HG03432 (cell line): ENCODE measurements around the gene TFDP1.
"Not testable (repeated sequence)": the region's sequence is repeated elsewhere in the genome, so short reads cannot be mapped to it uniquely, and the experiment has no call there.

Experiments
- ATAC-seq: cut with Tn5 transposase; IDR thresholded peaks from one replicate; pipeline ENCODE4 v1.9.1; 2021; ENCODE audit warnings: mild to moderate bottlenecking, moderate library complexity; ENCODE audit not compliant: unreplicated experiment

The TFDP1 gene

DNA sequence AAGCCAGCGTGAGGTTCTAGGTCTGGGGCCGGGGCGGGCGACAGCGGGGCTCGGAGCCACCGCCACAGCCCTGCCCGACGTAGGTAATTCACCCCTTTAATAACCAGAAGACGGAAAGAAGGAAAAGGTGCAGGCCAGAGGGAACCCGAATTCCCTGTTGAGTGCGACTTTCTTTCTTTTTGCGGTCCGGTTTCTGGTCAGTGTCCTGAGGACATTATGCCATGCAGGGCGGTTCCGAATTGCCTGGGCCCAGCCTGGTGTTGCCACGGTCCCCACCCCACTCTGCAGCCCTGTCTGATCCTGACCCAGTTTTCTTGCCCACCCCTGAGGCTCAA is 18.4 kb upstream of the TFDP1 start:
- ATAC-seq, result no peak

DNA sequence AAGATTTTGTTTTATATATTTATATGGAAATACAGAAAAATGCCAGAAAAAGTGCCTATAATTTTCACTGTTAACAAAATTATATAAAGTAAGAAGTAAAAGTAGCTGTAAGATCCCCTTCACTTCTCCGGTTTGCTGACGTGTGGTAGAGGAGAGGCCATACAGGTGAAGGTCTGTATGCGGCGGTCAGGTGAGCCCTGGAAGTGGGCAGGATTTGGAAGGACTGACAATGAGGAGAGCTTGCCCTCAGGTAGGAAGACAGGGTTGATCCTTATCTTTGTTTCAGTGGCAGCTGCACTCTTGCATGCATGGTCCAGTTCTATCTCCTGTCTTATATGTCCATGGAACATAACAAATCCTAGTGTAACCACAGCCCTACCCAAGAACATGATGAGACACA is 16.9 kb upstream of the TFDP1 start:
- ATAC-seq, result no peak

DNA sequence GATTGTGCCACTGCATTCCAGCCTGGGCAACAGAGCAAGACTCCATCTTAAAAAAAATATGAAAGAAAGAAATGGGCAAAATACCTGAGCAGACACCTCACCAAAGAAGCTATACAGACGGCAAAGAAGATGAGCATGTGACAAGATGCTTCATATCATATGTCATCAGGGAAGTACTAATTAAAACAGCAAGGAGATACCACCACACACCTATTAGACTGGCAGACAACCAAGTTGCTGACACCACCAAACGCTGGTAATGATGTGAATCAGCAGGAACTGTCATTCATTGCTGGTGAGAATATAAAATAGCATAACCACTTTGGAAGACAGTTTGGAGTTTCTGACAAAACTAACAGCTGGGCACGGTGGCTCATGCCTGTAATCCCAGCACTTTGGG is 11.5 kb upstream of the TFDP1 start:
- no peak for ATAC-seq

DNA sequence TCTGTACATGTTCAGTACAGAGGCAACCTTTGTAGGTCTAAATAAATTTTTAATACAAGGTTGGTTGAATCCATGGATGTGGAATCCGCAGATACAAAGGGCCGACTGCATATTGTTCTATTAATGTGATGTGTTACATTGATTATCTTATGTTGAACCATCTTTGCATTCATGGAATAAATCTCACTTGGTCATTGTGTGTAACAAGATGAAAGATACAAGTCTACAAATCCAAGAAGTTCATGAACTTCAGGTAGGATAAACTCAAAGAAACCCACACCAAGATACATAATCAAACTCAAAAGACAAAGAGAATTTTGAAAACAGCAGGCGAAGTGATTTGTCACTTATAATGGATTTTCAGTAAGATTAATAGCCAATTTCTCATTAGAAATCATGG is 8.0 kb upstream of the TFDP1 start:
- ATAC-seq, result no peak

DNA sequence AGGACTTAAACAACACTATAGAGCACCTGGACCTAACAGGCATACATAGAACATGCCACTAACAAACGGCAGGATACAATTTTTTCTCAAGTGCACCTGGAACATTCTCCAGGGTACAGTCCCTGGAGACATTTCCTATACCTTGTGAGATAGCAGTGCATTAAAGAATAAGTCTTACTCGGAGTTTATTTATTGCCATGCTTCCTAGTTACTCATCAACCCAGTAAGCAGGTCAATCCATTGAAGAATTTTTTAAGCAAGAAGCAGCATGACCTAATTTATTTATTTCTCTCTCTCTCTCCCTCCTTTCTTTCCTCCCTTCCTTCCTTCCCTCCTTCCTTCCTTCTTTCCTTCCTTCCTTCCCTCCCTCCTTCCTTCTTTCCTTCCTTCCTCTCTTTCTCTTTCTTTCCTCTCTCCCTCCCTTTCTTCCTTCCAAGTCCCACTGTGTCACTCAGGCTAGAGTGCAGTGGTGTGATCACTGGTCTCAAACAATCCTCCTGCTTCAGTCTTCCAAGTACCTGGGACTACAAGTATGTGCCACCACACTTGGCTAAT is 6.6 kb upstream of the TFDP1 start:
- no peak for ATAC-seq

DNA sequence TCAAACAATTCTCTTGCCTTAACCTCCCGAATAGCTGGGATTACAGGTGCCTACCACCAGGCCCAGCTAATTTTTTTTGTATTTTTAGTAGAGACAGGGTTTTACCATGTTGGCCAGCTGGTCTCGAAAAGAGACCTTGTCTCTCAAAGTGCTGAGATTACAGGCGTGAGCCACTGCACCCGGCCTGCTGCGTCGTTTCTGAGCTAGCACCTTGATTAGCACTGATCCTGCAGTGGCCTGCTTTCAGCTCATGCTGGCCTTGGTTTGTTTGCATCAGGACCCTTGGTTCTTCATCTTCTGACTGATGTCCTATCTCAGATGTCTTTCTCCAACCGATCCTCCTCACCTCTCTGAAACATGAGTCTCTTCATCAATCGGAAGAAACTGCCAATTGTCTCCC is 4.9 kb upstream of the TFDP1 start:
- ATAC-seq, result no peak

DNA sequence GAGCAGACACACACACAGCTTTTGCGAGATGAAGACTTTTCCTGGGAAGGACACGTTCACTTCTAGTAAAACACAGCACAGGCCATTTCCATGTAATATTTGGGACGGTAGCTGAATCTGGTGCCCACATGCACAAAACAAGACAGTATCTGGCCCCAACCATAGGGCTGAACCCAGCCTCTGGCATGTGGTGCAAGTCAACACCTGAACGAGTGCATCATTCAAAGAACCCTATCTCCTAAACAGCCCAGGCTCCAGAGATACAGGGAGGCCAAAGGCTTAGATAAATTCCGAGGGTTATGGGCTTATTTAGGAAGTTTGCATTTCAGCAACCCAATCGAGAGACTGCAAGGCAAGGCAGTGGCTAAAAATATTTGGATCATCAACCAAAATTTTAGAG is 2.7 kb upstream of the TFDP1 start:
- ATAC-seq, result no peak

DNA sequence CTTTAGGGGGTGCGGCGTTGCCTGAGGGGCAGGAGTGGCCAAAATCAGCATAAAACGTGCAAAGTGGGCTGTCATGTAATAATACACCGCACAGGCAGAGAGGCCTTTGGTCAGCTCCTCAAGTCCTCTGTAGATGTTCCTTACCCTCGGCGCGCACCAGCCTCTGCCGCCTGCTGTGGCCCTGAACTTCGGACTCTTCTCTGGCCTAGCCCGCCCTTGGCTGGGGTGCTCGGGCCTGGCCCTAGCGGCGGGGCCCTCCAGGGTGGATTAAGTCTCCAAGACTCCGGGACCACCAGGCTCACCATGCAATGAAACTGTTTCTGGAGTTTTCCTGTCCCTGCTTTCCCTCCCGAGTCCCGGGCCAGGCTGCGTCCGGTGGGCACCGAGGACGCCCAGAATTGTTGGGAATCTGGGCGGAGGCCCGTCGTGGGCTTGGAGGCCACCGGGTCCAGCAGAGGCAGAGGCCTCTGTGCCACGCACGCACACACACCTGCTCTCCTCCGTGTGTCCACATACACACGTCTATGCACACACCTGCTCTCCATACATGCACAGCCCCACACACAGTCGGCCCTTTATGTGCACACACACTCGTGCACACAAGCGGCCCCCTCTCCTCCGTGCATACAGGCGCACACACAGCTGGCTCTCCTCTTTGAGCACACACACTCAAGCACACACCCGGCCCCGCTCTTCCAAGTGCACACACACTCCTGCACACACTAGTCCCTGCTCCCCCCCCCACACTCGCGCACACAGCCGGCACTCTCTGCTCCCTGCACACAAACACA is 1.5 kb upstream of the TFDP1 start:
- no peak for ATAC-seq

DNA sequence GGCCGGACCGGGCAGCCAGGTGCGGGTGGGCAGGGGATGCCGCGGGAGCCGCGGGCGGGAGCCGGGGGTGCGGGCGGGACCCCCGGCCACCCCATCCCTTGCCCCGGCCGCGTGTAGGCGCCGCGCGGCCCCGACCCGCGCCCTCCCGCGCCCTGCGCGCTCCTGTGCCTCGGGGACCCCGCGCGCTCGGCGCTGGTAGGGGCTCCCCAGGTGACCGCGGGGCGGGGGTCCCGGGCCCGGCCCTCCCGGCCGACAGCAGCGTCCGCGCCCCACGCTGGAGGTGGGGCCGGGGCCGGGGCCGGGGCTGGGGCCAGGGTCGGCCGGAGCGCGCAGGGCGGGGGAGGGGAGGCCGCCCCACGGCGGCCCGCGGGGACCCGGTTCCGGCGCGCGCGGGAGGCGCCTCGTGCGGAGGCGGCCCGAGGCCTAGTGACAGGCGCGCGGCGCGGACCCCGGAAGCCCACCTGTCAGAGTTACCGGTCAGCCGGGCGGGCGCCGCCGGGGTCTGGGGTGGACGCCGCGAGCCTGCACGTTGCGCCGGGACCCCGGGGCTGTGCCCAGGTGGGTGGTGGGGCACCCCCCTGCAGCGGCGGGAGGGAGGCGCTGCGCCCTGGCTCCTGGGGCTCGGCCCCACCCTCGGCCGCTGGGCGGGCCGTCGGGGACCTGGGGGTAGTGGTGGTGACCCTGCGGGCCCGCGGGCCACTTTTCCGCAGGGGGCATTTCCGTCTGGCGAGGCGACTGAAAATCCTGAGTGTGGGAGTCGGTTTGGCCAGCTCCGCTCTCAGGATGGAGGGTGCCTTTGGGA is 518 bp downstream of the TFDP1 start:
- peak; percentile 51 for ATAC-seq

DNA sequence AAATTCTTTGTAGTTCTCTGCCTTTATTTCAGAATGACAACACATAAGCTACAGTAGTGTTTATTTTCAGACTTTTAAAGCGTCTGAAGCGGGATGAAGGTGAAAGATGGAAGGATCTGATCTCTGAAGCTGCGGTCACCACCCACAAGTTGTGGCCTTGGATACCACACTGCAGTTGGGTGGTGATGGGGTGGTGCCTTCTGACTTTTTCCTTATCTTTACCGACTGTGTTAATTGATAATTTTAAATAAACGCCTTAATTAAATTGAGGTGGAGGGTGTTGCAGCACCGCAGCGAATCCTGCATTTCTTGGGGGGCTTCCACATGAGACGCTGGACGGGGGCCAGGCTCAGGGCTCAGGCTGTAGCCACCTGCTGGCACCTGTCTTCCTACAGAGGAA is 1.3 kb downstream of the TFDP1 start:
- no peak for ATAC-seq

DNA sequence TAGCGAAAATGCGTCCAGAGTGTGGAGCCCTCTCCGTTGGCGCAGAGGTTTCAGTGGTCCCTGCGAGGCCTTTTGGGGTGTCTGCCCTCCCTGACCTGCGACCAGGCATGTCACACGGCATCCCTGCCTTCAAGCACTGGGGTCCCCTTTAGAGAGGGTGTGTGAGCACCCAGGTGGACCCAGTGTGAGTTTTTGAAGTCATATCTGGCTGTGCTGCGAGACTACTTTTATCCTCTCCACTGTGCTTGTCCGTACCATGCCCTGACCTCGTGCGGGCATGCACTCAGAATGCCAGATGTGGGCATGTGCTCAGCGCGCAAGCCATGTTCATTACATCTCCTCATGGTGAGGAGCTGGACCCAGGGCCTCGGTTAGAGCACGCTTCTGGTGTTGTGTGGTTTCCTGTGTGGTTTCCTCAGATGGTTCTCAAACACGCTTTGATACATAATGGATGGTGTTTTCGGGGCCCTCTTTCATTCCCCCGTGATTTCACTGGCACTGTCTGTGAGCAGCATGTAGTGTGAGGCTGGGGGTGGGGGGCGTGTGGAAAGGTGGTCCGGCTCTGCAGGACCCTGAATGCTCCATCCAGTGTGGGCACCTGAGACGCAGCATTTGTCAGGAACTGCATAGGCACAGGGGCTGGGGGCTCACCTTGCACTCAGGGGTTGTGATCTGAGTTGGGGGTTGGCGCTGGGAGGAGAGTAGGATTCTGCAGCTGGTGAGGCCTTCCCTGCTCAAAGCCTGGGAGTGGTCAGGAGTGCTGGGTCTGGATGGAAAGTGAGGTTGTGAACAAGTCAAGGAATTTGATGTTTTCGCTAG is 2.3 kb downstream of the TFDP1 start:
- no peak for ATAC-seq

DNA sequence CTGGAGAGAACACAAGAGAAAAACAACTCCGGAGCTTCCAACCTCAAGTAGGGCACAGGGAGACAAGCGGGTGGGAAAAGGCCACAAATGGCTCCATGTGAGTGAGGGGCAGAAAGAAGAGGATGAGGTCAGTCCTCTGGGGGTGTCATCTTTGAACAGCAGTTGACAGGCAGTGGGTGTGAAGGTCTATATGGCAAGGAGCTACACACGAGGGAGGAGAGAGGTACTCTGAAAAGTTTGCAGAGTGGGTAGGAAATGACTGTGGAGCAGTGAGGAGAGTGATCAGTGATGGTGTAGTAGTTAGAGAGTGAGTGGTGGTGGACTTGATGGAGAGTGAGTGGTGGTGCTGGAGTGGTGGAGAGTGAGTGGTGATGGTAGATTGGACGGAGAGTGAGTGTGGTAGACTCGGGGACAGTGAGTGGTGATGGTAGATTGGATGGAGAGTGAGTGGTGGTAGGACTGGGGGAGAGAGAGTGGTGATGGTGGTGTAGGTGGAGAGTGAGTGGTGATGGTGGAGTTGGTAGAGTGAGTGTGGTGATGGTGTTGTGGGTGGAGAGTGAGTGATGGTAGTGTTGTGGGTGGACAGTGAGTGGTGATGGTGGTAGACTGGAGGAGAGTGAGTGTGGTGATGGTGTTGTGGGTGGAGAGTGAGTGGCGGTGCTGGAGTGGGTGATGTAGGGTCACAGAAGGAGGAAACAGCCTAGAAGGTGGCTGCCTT is 4.0 kb downstream of the TFDP1 start:
- no peak for ATAC-seq

DNA sequence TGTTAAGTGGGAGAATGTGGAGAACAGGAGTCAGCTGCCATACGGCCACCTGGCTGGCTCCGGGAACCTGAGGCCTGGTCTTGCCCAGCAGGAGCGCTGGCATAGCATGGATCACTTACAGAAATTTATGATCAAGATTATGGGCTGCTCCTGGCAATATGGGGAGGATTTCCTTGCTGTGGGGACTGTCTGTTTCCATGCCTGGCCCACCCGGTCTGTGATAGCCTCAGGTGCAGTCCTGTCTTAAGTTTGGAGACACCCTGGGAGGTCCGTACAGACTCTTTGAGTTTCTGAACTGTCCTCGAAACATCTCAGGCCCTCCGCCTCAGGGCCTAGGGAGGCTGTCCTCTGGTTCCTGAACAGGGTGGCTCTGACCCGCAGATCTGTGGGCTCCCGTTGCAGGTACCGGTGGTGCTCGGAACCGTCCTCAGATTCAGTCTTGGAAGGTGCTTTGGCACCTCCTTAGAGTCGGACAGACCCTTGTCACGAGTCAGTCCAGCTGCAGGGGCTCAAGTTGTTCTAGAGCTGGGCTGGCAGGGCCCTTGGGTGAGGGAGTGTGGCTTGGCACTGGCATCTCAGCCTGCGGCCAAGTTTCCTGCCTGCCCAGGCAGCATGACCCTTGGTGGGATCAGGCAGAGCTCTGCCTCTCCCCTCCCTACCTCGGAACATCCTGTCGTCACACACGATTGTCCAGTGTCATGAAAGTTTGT is 4.9 kb downstream of the TFDP1 start:
- no peak for ATAC-seq

DNA sequence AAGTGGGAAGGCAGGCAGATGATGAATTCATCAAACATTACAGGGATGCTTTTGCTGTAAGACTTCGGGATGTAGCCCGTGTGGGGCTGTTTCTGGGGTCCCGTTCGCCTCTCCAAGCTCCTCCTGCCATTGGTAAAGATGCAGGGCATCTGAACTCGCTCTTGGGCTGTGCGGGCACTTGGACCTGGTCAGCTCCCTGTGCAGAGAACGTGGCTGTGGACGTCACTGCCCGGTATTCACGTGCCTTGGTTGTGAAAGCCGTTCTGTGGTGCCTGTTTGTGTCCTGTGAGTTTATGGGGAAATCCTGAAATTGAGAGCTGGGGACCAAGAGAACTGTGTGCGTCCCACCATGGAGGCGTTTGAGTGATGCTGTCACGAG is 5.4 kb downstream of the TFDP1 start:
- no peak for ATAC-seq

DNA sequence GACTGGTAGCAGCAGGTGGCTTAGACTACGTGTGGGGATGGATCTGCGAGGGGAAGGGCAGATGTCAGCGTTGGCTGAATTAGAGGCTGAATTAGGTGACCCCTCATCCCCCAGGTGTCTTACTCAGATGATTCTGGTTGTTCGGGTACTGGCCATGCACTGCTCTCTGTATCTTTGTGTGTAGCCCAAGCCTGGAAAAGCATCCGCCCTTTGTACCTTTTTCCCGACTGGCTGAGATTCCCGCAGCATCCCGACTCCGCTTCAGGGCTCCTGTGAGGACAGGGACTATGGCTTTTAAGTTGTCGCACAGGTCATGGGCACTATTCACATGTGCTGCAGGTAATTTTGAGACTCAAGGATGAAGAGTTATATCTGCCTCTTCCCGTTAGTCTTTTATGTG is 7.2 kb downstream of the TFDP1 start:
- no peak for ATAC-seq

DNA sequence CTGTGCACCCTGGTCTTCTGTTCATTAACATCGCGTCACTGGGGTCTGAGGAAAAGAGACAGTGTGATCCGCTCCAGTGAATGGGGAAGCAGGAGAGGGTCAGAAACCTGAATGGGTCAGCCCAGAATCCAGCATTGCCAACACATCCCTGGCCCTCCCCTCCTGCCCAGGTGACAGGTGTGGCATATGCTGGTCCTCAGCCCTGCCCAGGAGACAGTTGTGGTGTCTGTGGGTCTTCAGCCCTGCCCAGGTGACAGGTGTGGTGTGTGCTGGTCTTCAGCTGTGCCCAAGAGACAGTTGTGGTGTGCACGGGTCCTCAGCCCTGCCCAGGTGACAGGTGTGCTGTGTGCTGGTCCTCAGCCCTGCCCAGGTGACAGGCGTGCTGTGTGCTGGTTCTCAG is 8.0 kb downstream of the TFDP1 start:
- ATAC-seq, result no peak

DNA sequence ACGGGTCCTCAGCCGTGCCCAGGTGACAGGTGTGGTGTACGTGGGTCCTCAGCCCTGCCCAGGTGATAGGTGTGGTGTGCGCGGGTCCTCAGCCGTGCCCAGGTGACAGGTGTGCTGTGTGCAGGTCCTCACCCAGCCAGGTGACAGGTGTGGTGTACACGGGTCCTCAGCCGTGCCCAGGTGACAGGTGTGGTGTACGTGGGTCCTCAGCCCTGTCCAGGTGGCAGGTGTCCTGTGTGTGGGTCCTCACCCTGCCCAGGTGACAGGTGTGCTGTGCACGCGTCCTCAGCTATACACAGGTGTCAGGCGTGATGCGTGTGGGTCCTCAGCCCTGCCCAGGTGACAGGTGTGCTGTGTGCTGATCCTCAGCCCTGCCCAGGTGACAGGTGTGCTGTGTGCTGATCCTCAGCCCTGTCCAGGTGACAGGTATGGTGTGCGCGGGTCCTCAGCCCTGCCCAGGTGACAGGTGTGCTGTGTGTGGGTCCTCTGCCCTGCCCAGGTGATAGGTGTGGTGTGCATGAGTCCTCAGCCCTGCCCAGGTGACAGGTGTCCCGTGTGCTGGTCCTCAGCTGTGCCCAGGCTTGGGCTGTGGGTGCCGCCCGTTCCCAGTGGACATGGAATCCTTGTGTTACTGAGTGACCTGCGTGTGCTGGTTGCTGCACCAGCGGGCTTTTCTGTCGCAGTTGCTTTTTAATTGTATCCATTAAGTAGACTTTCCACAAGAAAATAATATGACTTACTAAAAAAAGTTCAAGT is 9.7 kb downstream of the TFDP1 start:
- not testable (repeated sequence) for ATAC-seq

DNA sequence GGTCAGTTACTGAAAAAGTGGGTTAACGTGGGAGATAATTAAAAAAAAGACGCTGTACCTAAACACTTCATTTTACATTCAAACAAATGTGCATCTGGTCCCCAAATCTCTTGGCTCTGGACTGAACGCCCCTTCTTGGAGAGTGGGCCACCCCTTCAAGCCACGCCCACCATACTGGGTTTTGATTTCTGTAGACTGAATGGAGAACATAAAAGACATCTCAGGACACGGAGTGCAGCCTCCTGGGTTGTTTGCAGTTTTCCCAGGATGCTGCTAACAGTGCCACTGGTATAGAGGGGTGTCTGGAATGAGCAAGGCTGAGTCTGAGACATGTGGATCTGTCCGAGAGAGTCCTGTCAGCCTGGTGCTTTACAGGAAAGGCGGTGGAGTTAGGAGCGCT is 10.6 kb downstream of the TFDP1 start:
- no peak for ATAC-seq
